ENCODE results near the gene CELA3A. TPM values are rescaled to one million over a fixed set of nuclear protein-coding genes. Genes with fewer than 3 reads are reported as not detected.
A peak's percentile ranks its signal among the peaks of the same experiment; 100 is the strongest.

CELA3A gene
- total and polyA plus RNA-seq, 2 of the 13 experiments (the other 11 are each of a cell fraction or from before 2014, with no cell fraction given), result 0.09 TPM; not detected in 1

GRCh38 chr1:22024485-22025367, 23.3 kb downstream of the CELA3A start (continued):
- TF ChIP-seq ARID4A (CRISPR knock-in tag; IDR thresholded peaks at IDR 0.05; ENCODE audit: borderline replicate concordance) (no peak), ZNF350 (CRISPR knock-in tag; IDR thresholded peaks at IDR 0.05; ENCODE audit: borderline replicate concordance, low read depth) (no peak; the same call in 1 of the 2 replicates), ZNF710 (CRISPR knock-in tag; IDR thresholded peaks at IDR 0.05; ENCODE audit: borderline replicate concordance) (no peak), ZHX1 (CRISPR knock-in tag; IDR thresholded peaks at IDR 0.05; ENCODE audit: low read depth) (no peak), ZBTB46 (CRISPR knock-in tag; IDR thresholded peaks at IDR 0.05; ENCODE audit: borderline replicate concordance) (no peak), ZNF326 (CRISPR knock-in tag; IDR thresholded peaks at IDR 0.05; ENCODE audit: borderline replicate concordance) (no peak), U2AF1 (optimal IDR thresholded peaks at IDR 0.05; ENCODE audit: low read depth, low read length) (no peak), MXD4 (CRISPR knock-in tag; IDR thresholded peaks at IDR 0.05) (no peak), ZNF296 (CRISPR knock-in tag; conservative IDR thresholded peaks at IDR 0.05) (no peak), PBX3 (CRISPR knock-in tag; IDR thresholded peaks at IDR 0.05; ENCODE audit: borderline replicate concordance) (no peak), LBX2 (CRISPR knock-in tag; IDR thresholded peaks at IDR 0.05; ENCODE audit: borderline replicate concordance) (no peak), NFRKB (IDR thresholded peaks at IDR 0.05) (no peak), EHMT2 (IDR thresholded peaks at IDR 0.05; ENCODE audit: borderline replicate concordance, low read depth, low read length) (peak; percentile 53; the same call in 1 of the 2 replicates), ZNF382 (CRISPR knock-in tag; IDR thresholded peaks at IDR 0.05; ENCODE audit: borderline replicate concordance) (no peak)
